GM03348 (cell line): ENCODE results near the gene NOX5.

Experiments
- DNase-seq: peaks from one replicate; pipeline ENCODE4 v3.0.0; 2012; ENCODE audit warnings: low spot score

NOX5 gene

DNA sequence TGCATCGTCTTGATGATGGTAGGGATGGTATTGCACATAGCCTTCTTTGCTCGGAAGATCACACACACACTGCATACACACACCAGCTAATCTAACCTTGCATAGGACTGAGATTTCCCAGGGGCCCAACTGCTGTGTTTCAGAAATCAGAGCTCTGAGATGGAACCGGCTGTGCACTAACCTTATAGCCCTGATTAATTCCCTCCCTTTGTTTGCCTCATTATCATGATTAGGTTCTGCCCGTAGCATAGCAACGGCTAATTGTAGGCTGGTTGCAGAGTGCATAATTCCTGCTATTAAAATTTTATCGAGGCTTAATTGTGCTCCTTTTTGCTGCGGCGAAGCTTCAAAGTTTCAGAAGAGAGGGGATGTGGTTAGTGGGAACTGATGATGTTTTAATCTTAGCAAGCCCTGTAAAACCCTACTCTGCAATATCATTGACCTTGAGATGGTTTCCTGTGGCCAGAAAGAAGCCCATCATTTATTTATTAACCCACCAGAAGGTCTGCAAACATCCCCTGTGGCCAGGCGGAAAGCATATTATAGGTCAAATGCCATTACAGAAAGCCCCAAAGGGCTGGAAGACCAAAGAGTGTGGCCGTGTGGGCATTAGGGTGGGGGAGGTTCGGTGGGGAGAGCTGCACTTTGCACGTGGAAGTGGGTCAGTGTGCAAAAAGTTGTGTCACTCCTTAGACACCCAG is 89.7 kb downstream of the NOX5 start:
- no peak for DNase-seq

DNA sequence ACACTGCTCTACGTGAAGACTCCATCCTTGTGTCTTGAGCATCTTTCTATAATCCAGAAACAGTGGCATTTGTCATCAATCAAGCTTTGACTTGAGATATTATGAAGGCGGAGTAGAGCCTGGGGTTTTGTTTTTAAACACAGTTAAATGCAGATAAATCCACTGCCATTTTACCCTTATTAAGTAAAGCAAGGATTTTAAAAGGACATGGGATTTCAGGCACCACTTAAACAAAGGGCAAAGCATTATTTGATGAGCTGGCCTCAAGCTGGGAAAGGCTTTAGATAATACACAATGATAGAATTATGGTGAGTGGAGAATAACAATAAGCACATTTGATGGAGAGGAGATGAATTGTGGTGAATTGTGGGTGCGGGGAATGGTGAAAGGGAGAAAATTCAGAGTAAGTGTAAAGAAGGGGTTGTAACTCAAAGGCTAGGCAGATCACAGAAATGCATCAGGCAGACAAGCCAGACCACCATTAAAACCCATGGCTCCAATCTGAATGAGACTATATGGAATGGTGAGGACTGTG is 91.0 kb downstream of the NOX5 start:
- no peak for DNase-seq

- DNase-seq = no peak
Measured at GRCh38 chr15:69107025-69107620, 92.6 kb downstream of the NOX5 start.
